ENCODE results near the gene DPM2. TPM values are rescaled to one million over a fixed set of nuclear protein-coding genes. Genes with fewer than 3 reads are reported as not detected.

DPM2 gene
- total RNA-seq, 1 donor from 2014 or later = 29.2 TPM

- Mint-ChIP-seq H3K9me3 (ENCODE audit: unreplicated experiment) (no peaks in the 10 kb centered on the region), H3K4me3 (ENCODE audit: unreplicated experiment) (no peak overlapping the region), H3K27me3 (ENCODE audit: unreplicated experiment) (no peaks in the 10 kb centered on the region), H3K36me3 (ENCODE audit: unreplicated experiment) (peaks cover 2% of the 10 kb centered on the region), H3K4me1 (ENCODE audit: unreplicated experiment) (peaks cover 73% of the 10 kb centered on the region), H3K27ac (ENCODE audit: unreplicated experiment) (peak overlapping the region; percentile 99)
- DNase-seq (ENCODE audit: extremely low spot score, unreplicated experiment) = no peak
- no peak for TF ChIP-seq CTCF (IDR thresholded peaks at IDR 0.05)
Observed at GRCh38 chr9:127963041-127963358, 25.3 kb upstream of the DPM2 start.

- DNase-seq (ENCODE audit: extremely low spot score, unreplicated experiment) = no peak
- H3K27ac Mint-ChIP-seq (ENCODE audit: unreplicated experiment) = peak overlapping the region; percentile 99
- peaks cover 2% of the 10 kb centered on the region for H3K36me3 Mint-ChIP-seq (ENCODE audit: unreplicated experiment)
- H3K27me3 Mint-ChIP-seq (ENCODE audit: unreplicated experiment) = no peaks in the 10 kb centered on the region
- TF ChIP-seq CTCF (IDR thresholded peaks at IDR 0.05) = no peak
- H3K4me3 Mint-ChIP-seq (ENCODE audit: unreplicated experiment) = no peak overlapping the region
- H3K9me3 Mint-ChIP-seq (ENCODE audit: unreplicated experiment) = no peaks in the 10 kb centered on the region
- peaks cover 68% of the 10 kb centered on the region for H3K4me1 Mint-ChIP-seq (ENCODE audit: unreplicated experiment)
Observed at GRCh38 chr9:127962278-127962677, 24.6 kb upstream of the DPM2 start.

- H3K4me1 Mint-ChIP-seq (ENCODE audit: unreplicated experiment) = peaks cover 62% of the 10 kb centered on the region
Observed at GRCh38 chr9:127961613-127962155, 24.0 kb upstream of the DPM2 start.

GRCh38 chr9:127961155-127961490 is 23.5 kb upstream of the DPM2 start:
- no peak for TF ChIP-seq CTCF (IDR thresholded peaks at IDR 0.05)
- Mint-ChIP-seq H3K4me3 (ENCODE audit: unreplicated experiment) (no peak overlapping the region), H3K27ac (ENCODE audit: unreplicated experiment) (no peak overlapping the region), H3K9me3 (ENCODE audit: unreplicated experiment) (no peaks in the 10 kb centered on the region), H3K27me3 (ENCODE audit: unreplicated experiment) (no peaks in the 10 kb centered on the region), H3K36me3 (ENCODE audit: unreplicated experiment) (peaks cover 2% of the 10 kb centered on the region), H3K4me1 (ENCODE audit: unreplicated experiment) (peaks cover 56% of the 10 kb centered on the region)
- no peak for DNase-seq (ENCODE audit: extremely low spot score, unreplicated experiment)

More at GRCh38 chr9:127961613-127962155, 24.0 kb upstream of the DPM2 start:
- Mint-ChIP-seq H3K4me3 (ENCODE audit: unreplicated experiment) (no peak overlapping the region), H3K9me3 (ENCODE audit: unreplicated experiment) (no peaks in the 10 kb centered on the region), H3K27ac (ENCODE audit: unreplicated experiment) (no peak overlapping the region), H3K36me3 (ENCODE audit: unreplicated experiment) (peaks cover 2% of the 10 kb centered on the region), H3K27me3 (ENCODE audit: unreplicated experiment) (no peaks in the 10 kb centered on the region)
- DNase-seq (ENCODE audit: extremely low spot score, unreplicated experiment) = no peak
- no peak for TF ChIP-seq CTCF (IDR thresholded peaks at IDR 0.05)

- DNase-seq (ENCODE audit: extremely low spot score, unreplicated experiment) = no peak
- TF ChIP-seq CTCF (IDR thresholded peaks at IDR 0.05) = no peak
- Mint-ChIP-seq H3K27ac (ENCODE audit: unreplicated experiment) (peak overlapping the region; percentile 50), H3K4me3 (ENCODE audit: unreplicated experiment) (no peak overlapping the region), H3K27me3 (ENCODE audit: unreplicated experiment) (no peaks in the 10 kb centered on the region), H3K4me1 (ENCODE audit: unreplicated experiment) (peaks cover 52% of the 10 kb centered on the region), H3K36me3 (ENCODE audit: unreplicated experiment) (peaks cover 2% of the 10 kb centered on the region), H3K9me3 (ENCODE audit: unreplicated experiment) (no peaks in the 10 kb centered on the region)
Observed at GRCh38 chr9:127960410-127961154, 22.9 kb upstream of the DPM2 start.
